Stimulated activated CD4-positive, alpha-beta T cell treated with anti-CD3 and anti-CD28 coated beads, Interleukin-1b, Interleukin-23, amount 100 ng/mL, for 48 hours (primary cell): ENCODE results near the gene SETD1A.
"Not testable (repeated sequence)": the region's sequence is repeated elsewhere in the genome, so short reads cannot be mapped to it uniquely, and the experiment has no call there.

Experiments used
- DNase-seq: peaks from one replicate; pipeline ENCODE4 v3.0.0-alpha.2; 2020

SETD1A gene

DNA sequence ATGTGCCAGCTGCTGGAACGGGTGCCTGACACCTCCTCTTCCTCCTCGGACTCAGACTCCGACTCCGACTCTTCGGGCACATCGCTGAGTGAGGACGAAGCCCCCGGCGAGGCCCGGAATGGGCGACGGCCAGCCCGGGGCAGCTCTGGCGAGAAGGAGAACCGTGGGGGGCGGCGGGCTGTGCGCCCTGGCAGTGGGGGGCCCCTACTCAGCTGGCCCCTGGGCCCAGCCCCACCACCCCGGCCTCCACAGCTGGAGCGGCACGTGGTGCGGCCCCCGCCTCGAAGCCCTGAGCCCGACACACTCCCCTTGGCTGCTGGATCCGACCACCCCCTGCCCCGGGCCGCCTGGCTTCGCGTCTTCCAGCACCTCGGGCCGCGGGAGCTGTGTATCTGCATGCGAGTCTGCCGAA, 27.4 kb upstream of the SETD1A start:
- no peak for DNase-seq

DNA sequence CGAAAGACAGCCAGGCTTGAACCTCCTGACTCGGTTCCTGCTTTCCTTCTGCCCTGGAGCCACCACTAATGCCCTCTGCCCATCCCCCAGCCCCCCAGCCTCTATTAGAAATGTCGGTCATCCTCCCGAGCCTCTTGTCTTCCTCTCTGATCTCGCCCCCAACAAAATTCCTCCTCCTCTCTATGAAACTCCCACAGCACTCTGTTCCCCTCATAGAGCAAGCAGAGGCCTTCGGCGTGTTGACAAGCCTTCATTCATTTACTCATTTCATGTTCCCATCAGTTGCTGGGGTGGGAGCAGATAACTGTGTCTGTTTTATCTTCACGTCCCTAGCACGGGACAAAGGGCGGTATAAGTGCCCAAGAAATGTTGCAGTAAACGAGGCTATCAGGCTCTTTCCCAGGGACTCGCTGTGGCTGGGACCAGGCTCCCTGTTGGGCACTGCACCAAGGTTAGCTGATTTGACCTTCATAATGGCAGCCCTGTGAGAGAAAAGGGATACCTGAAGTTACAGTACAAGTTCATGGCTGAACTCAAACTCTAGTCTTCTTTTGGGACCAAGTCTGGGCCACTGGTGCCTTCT, 26.4 kb upstream of the SETD1A start:
- DNase-seq, result no peak

DNA sequence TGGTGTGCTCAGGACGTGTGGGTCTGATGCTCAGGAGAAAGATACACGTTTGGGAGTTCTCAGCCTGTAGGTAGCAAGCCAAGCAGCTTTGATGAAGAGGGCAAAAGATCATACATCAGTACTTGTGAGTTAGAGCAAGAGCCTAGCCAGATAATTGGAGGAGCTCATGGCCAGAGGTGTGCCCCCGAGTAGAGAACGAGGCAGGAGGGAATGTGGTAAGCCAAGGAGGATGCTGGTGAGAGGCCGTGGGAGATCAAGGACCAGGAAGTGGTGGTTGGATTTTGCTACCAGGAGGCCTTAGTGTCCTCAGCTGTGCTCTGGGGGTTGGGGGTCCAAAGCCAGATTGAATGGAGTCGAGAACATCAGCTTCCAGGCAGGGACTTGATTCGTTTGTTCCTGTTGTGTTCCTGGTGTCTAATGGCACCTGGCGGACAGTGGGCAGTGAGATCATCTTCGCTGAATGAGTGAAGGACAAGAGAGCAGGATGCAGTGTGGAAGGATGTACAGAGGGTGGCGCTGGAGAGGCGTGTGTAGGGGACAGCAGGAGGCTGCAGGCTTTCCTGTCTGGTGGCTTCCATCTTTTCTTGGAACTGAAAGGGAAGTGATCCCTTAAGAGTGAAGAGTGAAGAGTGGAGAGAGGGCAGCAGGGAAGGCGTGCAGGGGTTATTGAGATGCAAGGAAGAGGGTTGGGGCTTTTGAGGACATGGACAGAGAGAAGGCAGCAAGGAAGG, 22.6 kb upstream of the SETD1A start:
- peak; percentile 41 for DNase-seq

DNA sequence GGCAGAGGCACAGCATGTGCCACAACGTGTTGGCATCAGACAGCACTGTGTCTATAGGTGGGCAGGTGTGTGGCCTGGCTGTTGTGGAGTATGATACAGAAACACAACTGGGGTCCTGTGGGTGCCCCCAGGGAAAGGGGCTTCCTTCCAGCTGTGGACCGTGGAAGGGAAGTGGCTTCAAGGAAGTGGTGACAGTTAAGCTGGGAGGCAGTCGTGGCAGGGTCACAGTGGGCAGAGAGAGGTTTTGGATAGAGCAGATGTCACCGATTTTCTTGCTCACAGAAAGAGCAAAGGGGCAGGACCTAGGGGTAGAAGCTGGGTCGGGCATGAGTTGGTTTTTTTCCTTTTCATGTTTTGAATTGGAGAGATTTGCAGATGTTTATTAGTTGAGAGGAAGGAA, 19.9 kb upstream of the SETD1A start:
- no peak for DNase-seq

DNA sequence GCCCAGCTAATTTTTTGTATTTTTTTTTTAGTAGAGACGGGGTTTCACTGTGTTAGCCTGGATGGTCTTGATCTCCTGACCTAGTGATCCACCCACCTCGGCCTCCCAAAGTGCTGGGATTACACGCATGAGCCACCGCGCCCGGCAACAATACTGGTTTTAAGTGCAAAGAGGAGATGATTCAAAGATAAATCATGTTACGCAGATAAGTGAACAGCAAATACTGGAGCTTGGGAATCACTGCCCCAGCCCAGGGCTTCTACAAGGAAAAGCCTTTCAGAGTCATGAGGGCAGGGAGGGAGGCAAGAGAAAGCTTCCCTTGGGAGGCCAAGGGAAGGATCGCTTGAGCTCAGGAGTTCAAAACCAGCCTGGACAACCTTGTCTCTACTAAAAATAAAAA, 18.0 kb upstream of the SETD1A start:
- not testable (repeated sequence) for DNase-seq

DNA sequence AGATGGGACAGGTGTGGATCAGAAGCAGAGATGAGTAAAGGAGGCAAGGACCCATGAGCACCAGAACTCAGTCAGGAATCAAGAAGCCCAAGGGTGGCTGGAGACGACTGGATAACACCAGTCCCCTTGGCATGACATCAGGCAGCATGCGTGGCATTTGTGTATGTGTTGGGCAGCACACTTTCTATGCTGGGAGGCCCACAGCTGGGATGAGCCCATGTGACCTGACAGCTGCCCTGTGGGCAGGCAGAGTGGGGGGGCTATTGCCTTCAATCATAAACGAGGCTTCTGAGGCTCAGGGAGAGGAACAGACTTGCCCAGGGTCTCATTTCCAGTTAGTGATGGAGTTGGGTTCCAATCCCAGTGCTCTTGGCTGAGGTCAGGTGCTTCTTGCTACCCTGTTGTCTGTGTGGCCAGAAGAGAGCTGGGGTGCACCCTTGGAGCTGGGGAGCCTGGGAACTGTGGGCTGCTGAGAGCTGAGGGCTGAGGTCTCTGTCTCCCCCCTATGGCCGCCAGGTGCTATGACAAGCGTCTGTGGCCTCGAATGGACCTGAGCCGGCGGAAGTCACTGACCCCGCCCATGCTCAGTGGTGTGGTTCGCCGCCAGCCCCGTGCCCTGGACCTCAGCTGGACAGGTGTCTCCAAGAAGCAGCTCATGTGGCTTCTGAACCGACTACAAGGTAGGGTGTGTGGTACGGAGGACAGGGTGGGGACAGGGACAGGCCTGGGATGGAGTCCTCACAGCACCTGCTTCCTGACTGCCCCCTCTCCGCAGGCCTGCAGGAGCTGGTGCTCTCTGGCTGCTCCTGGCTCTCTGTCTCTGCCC, 15.7 kb upstream of the SETD1A start:
- DNase-seq, result peak; percentile 68

DNA sequence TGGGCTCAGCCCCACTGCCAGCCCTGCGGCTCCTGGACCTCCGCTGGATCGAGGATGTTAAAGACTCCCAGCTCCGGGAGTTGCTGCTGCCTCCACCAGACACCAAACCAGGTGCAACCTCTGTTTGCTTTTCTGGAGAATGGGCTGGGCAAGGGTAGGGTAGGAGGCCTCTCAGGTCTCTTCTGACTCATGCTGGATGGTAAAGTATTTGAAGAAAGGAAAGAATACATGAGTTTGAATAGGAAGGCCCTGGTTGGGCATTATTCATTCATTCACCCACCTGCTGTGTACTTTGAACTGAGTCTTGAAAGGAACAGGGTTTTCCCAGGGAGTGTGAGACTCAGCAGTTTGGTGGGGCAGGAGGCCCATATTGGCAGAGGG, 15.1 kb upstream of the SETD1A start:
- no peak for DNase-seq

DNA sequence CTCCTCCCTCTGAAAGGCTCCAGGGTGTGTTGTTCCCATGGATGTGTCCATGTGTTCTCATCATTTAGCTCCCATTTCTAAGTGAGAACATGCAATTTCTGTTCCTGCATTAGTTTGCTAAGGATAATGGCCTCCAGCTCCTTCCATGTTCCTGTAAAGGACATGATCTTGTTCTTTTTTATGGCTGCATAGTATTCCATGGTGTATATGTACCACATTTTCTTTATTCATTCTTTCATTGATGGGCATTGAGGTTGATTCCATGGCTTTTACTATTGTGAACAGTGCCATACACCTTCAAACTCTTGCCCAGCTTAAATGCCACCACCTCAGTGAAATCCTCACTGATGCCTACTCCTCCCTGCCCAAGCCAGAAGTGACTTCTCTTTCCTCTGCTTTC, 13.2 kb upstream of the SETD1A start:
- DNase-seq, result no peak

DNA sequence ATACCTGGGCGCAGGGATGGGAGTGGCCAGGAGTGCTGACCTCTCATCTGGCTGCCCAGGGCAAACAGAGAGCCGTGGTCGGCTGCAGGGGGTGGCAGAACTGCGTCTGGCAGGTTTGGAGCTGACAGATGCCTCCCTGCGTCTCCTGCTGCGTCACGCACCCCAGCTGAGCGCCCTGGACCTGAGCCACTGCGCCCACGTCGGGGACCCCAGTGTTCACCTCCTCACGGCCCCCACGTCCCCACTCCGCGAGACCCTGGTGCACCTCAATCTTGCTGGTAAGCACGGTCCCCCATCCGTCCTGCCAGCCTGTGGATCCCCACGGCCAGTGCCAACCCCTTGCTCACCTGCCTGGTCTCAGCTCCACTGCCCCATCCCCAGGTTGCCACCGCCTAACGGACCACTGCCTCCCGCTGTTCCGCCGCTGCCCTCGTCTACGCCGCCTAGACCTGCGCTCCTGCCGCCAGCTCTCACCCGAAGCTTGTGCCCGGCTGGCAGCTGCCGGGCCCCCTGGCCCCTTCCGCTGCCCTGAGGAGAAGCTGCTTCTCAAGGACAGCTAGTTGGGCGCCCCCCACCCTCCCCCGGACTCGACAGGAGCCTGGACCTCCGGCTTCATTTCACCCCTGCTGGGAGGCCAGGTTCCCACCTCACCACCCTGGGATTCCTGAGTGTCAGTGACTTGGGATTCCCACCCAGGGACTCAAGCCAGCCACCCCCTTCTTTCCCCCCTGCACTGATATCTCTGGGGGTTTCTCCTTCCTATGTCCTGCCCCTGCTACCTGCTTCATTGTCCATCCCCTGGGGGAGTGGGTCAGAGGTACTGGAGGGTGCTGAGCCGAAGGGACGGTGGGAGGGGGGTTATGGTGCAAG, 10.6 kb upstream of the SETD1A start:
- DNase-seq, result no peak

DNA sequence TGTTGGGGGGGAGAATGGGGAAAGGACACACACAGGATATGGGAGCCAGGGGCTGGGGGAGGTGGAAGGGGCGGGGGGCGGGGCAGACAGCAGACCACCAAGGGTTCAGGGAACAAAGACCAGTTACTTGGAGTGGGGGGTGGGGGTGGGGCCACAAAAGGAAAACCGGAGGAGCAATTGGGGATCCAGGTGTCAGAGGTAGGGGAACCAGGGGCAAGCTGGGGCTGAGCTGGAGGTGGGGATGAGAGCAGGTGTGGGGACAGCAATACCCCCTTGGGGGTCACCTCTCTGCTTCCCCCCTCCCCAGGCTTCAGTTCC, 10.1 kb upstream of the SETD1A start:
- no peak for DNase-seq

DNA sequence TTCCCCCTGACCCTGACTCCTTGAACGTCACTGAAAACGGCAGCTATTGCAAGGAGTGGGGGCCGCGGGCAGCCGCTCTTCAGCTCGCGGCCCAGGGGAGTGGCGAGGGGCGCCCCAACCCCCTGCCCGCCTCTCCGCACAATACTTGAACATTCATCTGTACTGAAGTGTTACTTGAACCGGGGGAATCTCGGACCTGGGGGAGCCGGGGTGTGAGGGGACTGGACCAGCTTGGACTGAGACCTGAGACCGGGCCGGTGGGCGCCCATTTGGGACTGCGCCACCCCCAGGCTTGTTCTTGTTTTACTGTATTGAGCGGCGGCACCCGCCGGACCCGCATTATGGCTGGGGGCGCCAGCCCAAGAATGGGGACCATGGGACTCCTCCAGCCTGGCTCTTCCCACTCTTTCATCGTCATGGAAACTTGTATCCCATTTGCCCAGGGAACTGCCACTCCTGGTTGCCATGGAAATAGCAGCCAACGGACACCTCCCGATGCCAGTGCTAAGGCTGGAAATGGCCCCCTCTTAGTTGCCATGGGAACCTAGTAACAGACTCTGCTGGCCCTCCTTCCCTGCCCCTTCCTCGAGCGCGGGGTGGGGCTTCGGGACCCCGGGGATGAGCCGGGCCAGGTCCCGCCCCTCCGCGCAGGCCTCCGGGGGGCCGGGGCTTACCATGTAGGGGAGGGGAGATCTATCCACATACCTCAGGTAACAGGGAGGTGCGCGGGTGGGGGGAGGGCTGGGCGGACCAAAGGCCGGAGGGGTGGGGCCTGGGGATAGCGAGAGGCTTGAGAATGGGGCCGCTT, 9.5 kb upstream of the SETD1A start:
- no peak for DNase-seq

DNA sequence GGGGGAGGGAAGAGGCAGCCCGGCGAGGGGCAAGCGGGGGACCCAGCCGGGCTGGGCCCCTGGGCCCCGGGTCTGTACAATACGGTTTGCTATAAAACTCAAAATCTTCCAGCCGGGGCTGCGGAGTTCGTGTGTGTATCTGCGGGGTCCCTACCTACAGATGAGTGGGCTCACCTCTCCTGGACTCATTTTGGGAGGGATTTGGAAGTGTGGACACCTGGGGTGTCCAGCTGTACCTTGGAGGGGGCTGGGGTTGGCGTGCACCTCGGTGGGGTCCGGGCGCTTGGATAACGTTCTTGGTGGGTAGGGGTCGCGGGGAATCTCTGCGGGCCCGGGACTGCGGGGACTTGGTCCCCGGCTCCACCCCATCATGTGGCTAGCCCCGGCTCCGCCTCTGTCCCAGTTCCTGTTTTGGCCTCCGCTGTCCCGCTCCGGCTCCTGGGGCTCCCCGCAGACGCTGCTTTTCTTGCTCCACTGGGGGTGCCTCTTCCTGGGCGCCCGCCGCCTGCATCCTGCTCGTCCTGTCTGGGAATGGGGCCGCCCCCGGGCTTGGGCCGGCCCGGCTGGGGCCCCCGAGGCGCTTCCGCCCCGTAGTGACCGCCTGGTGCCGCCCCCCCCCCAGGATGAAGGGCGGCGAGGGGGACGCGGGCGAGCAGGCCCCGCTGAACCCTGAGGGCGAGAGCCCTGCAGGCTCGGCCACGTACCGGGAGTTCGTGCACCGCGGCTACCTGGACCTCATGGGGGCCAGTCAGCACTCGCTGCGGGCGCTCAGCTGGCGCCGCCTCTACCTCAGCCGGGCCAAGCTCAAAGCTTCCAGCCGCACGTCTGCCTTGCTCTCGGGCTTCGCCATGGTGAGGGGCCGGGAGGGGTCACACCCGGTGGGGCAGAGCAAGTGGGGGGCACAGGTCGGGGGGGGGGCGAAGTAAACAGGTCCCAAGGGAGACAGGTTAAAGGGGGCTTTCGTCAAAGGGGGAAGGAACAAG, 8.6 kb upstream of the SETD1A start, which contains the start of gene ORAI3:
ORAI3 (plus strand) TSS at position 402 of the 983 bp plus-strand sequence; CDS start at position 624, 222 bp downstream.
- peak; percentile 33 for DNase-seq

DNA sequence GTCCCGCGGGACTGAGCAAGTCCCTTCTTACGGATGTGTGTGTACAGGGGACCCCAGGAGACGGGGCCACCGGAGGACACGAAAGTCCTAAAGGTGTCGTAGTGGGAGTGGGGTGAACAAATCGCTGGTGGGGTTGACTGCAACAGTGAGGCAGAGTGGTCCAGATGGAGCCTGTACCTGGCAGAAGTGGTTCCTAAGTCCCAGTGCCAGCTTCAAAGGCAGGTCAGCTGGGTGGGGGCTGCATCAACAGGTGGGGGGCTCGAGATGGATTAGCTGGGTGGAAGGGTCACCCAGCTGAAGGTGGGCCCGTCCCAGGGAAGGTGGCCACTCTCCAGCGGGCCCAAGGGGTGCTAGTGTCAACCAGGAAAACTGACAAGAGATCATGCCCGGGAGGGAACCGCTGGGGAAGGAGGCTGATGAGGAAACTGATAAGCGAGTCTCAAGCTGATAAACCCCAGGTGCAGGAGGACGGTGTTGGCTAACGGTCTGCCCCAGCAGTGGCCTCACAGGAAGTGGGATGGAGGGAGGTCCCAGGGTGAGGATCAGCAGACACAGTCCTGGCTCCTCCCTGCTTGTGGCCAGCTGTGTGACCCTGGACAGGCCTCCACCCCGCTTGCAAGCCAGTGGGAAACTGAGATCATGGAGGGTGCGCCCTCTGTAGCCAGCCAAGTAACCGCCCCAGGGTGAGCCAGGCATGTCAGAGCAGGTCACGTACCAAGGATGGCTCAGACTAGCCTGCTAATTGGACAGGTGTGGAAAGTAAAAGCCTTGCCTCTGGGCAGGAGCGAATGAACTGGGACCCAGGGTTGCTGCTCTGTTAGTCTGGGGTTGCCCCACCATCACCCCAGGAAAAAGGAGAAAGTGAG, 7.7 kb upstream of the SETD1A start:
- peak; percentile 52 for DNase-seq

DNA sequence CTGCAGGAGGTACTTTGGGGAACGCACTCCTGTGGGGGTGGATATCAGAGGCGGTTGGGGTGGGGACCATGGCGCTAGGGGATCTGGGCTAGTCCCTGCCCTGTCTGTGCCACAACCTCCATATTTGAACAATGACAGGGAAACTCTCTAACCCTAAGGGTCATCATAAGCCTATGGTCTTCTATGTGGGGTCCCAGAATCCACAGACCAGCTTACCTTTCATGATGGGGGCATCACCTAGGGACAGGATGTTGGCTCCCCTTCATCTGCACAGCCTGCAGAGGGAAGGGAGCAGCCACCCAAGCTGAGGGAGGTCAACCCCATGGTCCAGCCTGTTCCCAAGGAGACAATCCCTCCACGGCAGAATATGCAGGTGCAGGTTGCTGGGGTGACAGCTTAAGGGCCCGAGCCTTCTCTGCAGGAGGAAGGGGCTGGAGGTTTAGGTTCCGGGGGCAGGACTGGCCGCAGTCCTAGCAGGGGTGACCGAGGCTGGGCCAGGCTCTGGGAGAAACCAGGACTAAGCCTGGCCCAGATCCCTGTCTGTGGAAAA, 7.0 kb upstream of the SETD1A start:
- no peak for DNase-seq

DNA sequence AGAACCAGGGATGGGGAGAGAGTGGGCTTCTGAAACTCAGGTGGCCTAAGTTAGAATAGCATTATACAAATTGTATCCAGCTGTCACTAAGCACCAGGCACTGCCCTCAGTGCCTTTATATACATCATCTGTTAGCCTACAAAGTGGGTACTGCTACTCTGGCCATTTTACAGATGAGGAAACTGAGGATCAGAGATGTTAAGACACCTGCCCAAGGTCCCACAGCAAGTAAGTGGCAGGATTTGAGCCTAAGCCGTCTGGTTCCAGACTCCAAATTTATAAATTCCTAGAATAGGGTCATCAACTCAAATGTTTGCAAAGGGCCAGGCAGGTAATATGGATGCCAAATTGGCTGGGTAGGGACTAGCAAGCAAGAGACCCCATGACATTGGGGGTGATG, 6.4 kb upstream of the SETD1A start:
- DNase-seq, result no peak

DNA sequence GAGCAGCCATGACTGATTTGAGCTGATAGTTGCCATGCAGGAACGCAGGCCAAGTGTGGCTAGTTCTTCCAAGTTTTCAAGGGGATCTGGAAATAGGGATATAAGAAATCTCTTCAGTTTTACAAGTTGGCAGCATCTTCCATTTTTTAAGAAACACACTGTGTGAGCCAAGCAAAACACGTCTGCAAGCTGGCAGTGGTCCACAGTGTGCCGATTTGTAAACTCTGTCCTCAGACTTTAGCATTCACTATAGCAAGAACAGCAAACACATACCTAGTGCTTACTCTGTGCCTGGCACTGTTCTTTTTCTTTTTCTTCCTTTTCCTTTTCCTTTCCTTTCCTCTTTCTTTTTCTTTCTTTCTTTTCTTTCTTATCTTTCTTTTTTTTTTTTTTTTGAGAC, 5.8 kb upstream of the SETD1A start:
- DNase-seq, result no peak

DNA sequence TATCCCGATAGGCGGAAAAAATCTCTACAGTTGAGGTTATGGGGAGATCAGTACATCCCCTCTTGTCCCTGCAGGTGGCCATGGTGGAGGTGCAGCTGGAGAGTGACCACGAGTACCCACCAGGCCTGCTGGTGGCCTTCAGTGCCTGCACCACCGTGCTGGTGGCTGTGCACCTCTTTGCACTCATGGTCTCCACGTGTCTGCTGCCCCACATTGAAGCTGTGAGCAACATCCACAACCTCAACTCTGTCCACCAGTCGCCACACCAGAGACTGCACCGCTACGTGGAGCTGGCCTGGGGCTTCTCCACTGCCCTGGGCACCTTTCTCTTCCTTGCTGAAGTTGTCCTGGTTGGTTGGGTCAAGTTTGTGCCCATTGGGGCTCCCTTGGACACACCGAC, 4.4 kb upstream of the SETD1A start:
- no peak for DNase-seq

DNA sequence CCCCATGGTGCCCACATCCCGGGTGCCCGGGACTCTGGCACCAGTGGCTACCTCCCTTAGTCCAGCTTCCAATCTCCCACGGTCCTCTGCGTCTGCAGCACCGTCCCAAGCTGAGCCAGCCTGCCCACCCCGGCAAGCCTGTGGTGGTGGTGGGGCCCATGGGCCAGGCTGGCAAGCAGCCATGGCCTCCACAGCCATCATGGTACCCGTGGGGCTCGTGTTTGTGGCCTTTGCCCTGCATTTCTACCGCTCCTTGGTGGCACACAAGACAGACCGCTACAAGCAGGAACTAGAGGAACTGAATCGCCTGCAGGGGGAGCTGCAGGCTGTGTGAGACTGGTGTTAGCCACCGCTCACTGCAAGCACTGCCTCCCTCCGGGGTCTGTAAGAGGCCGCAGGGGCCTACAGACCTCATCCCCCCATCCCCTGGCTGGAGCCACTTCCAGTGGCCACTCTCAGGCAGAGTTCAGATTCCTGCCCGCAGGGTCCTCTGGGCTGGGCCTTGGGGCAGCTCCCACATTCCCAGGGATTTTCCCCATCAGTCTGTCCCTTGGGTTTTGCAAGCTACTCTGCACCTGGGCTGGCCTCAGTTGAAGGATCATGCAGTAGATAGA, 3.9 kb upstream of the SETD1A start:
- peak; percentile 65 for DNase-seq

DNA sequence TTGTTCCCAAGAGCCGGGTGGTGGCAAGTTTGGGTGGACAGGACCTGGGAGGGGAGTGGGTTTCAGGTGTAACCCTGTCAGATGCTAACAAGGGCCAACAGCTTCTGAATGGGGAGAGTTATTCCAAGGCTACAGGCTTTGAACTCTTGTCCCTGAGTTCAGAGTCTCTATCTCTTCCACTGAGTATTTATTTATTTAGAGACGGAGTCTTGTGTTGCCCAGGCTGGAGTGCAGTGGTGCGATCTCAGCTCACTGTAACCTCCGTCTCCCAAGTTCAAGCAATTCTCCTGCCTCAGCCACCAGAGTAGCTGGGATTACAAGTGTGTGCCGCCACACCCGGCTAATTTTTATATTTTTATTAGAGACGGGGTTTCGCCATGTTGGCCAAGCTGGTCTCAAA, 2.6 kb upstream of the SETD1A start:
- DNase-seq, result no peak
